SU-DHL-6 (cell line): ENCODE measurements around the gene PPM1N.

Source experiments
- H2AFZ ChIP-seq: fragments of 200-600 bp; sonication (generic); 2 replicates; pipeline ENCODE4 v1.6.1; 2014; ENCODE audit warnings: low read depth, mild to moderate bottlenecking, moderate library complexity, mixed read lengths, antibody characterized with exemption, low read length; ENCODE audit not compliant: severe bottlenecking
- H3F3A ChIP-seq: fragments of 200-600 bp; shearing (Covaris generic); 2 replicates; pipeline ENCODE4 v1.6.0; 2016; ENCODE audit warnings: antibody characterized with exemption, mild to moderate bottlenecking; ENCODE audit not compliant: insufficient read depth
- H3K27ac ChIP-seq: fragments of 200-600 bp; sonication (generic); 2 replicates; pipeline ENCODE4 v1.5.1; 2016; ENCODE audit warnings: low read depth, mild to moderate bottlenecking, low read length, moderate library complexity, mixed read lengths
- H3K27me3 ChIP-seq: fragments of 200-600 bp; sonication (generic), shearing (Covaris generic); 2 replicates; pipeline ENCODE4 v1.6.0; 2014; ENCODE audit warnings: mild to moderate bottlenecking, low read length
- H3K36me3 ChIP-seq: fragments of 200-600 bp; sonication (generic); 2 replicates; pipeline ENCODE4 v1.6.1; 2014; ENCODE audit warnings: mild to moderate bottlenecking, low read length, mixed read lengths
- H3K4me2 ChIP-seq: fragments of 300-600, 200-600 bp; shearing (Covaris generic), sonication (generic); 2 replicates; pipeline ENCODE4 v1.6.0; 2014; ENCODE audit warnings: low read length, low read depth, mild to moderate bottlenecking; ENCODE audit not compliant: poor library complexity, severe bottlenecking
- H3K4me3 ChIP-seq: fragments of 200-600 bp; sonication (generic); 2 replicates; pipeline ENCODE4 v1.5.1; 2014; ENCODE audit warnings: antibody characterized with exemption, low read length, mild to moderate bottlenecking, mixed read lengths; ENCODE audit not compliant: insufficient read depth, poor library complexity, severe bottlenecking
- H3K79me2 ChIP-seq: fragments of 200-600 bp; sonication (generic); 2 replicates; pipeline ENCODE4 v1.6.1; 2014; ENCODE audit warnings: mild to moderate bottlenecking, low read length, moderate library complexity; ENCODE audit not compliant: insufficient read depth
- H3K9ac ChIP-seq: fragments of 200-600 bp; sonication (generic); 2 replicates; pipeline ENCODE4 v1.7.0; 2014; ENCODE audit warnings: mild to moderate bottlenecking, low read length
- H3K9me2 ChIP-seq: fragments of 200-600 bp; sonication (generic); replicated peaks from 2 replicates; pipeline ENCODE4 v1.6.1; 2014; ENCODE audit warnings: low read length; ENCODE audit not compliant: insufficient read depth
- H3K9me3 ChIP-seq: fragments of 200-600 bp; sonication (generic); 2 replicates; pipeline ENCODE4 v1.6.1; 2014; ENCODE audit warnings: low read length, mixed read lengths; ENCODE audit not compliant: insufficient read depth
- H4K20me1 ChIP-seq: fragments of 200-600 bp; sonication (generic); 2 replicates; pipeline ENCODE4 v1.6.1; 2014; ENCODE audit warnings: low read depth, mild to moderate bottlenecking, antibody characterized with exemption, low read length, moderate library complexity, mixed read lengths
- EZH2phosphoT487 ChIP-seq: fragments of 200-600 bp; sonication (generic), shearing (Covaris generic); conservative IDR thresholded peaks from 2 replicates; pipeline ENCODE4 v1.6.1; 2018; ENCODE audit warnings: mild to moderate bottlenecking, antibody characterized with exemption, low read length, moderate library complexity, mixed read lengths
- TF ChIP-seq, protein P1 (sequence below): fragments of 200-600 bp; sonication (generic); IDR thresholded peaks from one replicate; pipeline ENCODE4 v1.5.1; 2017; ENCODE audit warnings: antibody characterized with exemption, mild to moderate bottlenecking, low read length, moderate library complexity; ENCODE audit not compliant: insufficient read depth, poor library complexity, severe bottlenecking

The PPM1N gene

DNA sequence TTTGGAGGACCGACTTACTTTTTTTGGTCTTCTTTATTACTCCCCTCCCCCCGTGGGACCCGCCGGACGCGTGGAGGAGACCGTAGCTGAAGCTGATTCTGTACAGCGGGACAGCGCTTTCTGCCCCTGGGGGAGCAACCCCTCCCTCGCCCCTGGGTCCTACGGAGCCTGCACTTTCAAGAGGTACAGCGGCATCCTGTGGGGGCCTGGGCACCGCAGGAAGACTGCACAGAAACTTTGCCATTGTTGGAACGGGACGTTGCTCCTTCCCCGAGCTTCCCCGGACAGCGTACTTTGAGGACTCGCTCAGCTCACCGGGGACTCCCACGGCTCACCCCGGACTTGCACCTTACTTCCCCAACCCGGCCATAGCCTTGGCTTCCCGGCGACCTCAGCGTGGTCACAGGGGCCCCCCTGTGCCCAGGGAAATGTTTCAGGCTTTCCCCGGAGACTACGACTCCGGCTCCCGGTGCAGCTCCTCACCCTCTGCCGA is 30.0 kb upstream of the PPM1N start:
- no peaks in the 10 kb centered on the region for H3K36me3 ChIP-seq
- H3F3A ChIP-seq, result 0 out of 2 replicates have a peak, but pooled peaks cover 3% of the 10 kb centered on the region
- peak overlapping the region; percentile 59 for H3K9ac ChIP-seq
- no peaks in the 10 kb centered on the region for H3K27me3 ChIP-seq
- H3K4me3 ChIP-seq, result peak overlapping the region; percentile 59
- H3K4me2 ChIP-seq, result peak overlapping the region; percentile 81
- H3K9me3 ChIP-seq, result no peaks in the 10 kb centered on the region
- TF ChIP-seq, protein P1, sequence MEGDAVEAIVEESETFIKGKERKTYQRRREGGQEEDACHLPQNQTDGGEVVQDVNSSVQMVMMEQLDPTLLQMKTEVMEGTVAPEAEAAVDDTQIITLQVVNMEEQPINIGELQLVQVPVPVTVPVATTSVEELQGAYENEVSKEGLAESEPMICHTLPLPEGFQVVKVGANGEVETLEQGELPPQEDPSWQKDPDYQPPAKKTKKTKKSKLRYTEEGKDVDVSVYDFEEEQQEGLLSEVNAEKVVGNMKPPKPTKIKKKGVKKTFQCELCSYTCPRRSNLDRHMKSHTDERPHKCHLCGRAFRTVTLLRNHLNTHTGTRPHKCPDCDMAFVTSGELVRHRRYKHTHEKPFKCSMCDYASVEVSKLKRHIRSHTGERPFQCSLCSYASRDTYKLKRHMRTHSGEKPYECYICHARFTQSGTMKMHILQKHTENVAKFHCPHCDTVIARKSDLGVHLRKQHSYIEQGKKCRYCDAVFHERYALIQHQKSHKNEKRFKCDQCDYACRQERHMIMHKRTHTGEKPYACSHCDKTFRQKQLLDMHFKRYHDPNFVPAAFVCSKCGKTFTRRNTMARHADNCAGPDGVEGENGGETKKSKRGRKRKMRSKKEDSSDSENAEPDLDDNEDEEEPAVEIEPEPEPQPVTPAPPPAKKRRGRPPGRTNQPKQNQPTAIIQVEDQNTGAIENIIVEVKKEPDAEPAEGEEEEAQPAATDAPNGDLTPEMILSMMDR, result no peak
- no peak for TF ChIP-seq EZH2phosphoT487
- H4K20me1 ChIP-seq, result no peaks in the 10 kb centered on the region
- H3K9me2 ChIP-seq, result no peaks in the 10 kb centered on the region
- H3K79me2 ChIP-seq, result no peaks in the 10 kb centered on the region
- 0 out of 2 replicates have a peak overlapping the region, but pooled peaks have one; percentile 27 for H3K27ac ChIP-seq
- peak overlapping the region; percentile 73 for H2AFZ ChIP-seq

DNA sequence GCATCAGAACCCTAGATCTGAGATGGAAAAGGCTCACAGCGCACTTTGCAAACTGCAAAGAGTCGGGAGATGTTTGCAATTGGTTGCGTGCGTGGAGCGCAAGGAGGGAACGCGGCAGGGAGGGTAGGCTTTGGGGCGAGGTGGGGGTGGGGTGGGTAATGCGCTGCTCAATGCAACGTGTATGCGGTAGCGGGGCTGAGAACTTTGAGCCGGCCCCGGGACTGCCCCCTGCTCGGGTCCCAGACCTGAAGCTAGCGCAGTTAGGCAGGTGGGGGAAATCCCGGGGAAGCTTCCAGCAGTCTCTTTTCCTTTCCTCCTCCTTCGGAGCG is 29.5 kb upstream of the PPM1N start:
- H2AFZ ChIP-seq, result peak overlapping the region; percentile 73
- H3K4me2 ChIP-seq, result peak overlapping the region; percentile 81
- H4K20me1 ChIP-seq, result no peaks in the 10 kb centered on the region
- H3K27ac ChIP-seq, result peak overlapping the region; percentile 27; the same call in 1 of the 2 replicates
- no peaks in the 10 kb centered on the region for H3K79me2 ChIP-seq
- H3K9me3 ChIP-seq, result no peaks in the 10 kb centered on the region
- no peaks in the 10 kb centered on the region for H3K27me3 ChIP-seq
- TF ChIP-seq EZH2phosphoT487, result no peak
- TF ChIP-seq, protein P1, result no peak
- H3K9me2 ChIP-seq, result no peaks in the 10 kb centered on the region
- H3K9ac ChIP-seq, result peak overlapping the region; percentile 59
- peak overlapping the region; percentile 59 for H3K4me3 ChIP-seq
- 0 out of 2 replicates have a peak, but pooled peaks cover 3% of the 10 kb centered on the region for H3F3A ChIP-seq
- H3K36me3 ChIP-seq, result no peaks in the 10 kb centered on the region

DNA sequence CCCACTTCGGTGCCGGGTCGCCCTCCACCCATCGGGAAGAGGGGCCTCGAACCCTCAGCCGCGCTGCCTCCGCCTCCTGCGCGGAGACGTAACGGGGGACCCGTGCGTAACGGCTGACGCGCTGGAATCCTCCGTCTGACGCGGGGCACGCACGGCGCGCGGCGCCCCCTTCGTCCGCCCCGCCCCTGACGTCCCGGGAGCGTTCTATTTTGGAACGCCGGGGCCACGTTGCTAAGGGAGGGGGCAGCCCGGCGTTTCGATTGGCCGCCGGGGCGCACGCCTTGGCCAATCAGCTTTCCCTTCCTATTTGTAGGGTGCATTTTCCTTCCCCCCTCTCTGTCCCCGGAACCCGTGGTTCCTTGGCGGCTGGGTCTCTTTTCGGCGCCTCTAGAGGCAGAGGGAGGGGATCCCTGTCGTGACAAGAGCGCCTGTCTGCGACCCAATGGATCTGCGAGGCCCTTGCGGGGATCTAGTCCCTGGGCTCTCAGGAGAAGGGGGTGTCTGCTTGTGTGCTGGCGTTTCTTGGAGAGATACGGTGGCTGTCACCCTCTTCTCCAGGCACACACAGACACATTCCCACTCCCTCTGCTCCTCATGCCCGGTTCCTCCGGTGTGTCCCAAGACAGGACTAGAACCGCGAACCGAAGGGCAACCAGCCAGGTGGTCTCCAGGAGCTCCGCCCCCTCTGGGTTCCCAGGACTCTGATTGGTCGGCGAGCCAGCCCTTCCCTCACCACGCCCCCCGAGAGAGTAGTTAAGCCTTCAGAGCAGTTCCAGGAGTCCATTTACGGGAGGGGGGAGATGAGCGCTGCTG is 28.9 kb upstream of the PPM1N start:
- Histone ChIP-seq H3K27me3 (no peaks in the 10 kb centered on the region), H3K9ac (peak overlapping the region; percentile 59), H3K36me3 (no peaks in the 10 kb centered on the region), H3F3A (0 out of 2 replicates have a peak, but pooled peaks cover 3% of the 10 kb centered on the region), H3K9me2 (no peaks in the 10 kb centered on the region), H3K4me2 (peak overlapping the region; percentile 81), H3K9me3 (no peaks in the 10 kb centered on the region), H2AFZ (peak overlapping the region; percentile 73), H4K20me1 (no peaks in the 10 kb centered on the region), H3K4me3 (peak overlapping the region; percentile 61), H3K27ac (peak overlapping the region; percentile 68), H3K79me2 (no peaks in the 10 kb centered on the region)
- TF ChIP-seq, protein P1, result no peak
- no peak for TF ChIP-seq EZH2phosphoT487
